GM10847 (cell line): ENCODE measurements around the gene CCDC154.

Experiments
- POLR2A ChIP-seq: IDR thresholded peaks from 2 replicates; pipeline ENCODE4 v1.6.1; 2011; ENCODE audit not compliant: insufficient read length; ENCODE audit errors: extremely low read depth

CCDC154 gene

GRCh38 chr16:1450218-1450617 lies 5.9 kb upstream of the CCDC154 start:
- no peak for TF ChIP-seq POLR2A

GRCh38 chr16:1449201-1449788 lies 4.9 kb upstream of the CCDC154 start:
- TF ChIP-seq POLR2A = no peak

- TF ChIP-seq POLR2A = no peak
Measured at GRCh38 chr16:1448536-1449116, 4.3 kb upstream of the CCDC154 start.

- no peak for TF ChIP-seq POLR2A
Measured at GRCh38 chr16:1447965-1448364, 3.6 kb upstream of the CCDC154 start.

- no peak for TF ChIP-seq POLR2A
Measured at GRCh38 chr16:1446296-1447080, 2.1 kb upstream of the CCDC154 start.

- no peak for TF ChIP-seq POLR2A
Measured at GRCh38 chr16:1445518-1446203, 1.3 kb upstream of the CCDC154 start.

GRCh38 chr16:1444730-1445517 lies 568 bp upstream of the CCDC154 start:
- no peak for TF ChIP-seq POLR2A

GRCh38 chr16:1443403-1443973 lies 868 bp downstream of the CCDC154 start:
- no peak for TF ChIP-seq POLR2A

GRCh38 chr16:1442697-1443096 lies 1.7 kb downstream of the CCDC154 start:
- no peak for TF ChIP-seq POLR2A

- TF ChIP-seq POLR2A = no peak
Measured at GRCh38 chr16:1441391-1441829, 2.9 kb downstream of the CCDC154 start.

GRCh38 chr16:1439058-1439698 lies 5.2 kb downstream of the CCDC154 start:
- TF ChIP-seq POLR2A = no peak

GRCh38 chr16:1438229-1439057 lies 5.9 kb downstream of the CCDC154 start:
- TF ChIP-seq POLR2A = no peak

- no peak for TF ChIP-seq POLR2A
Measured at GRCh38 chr16:1437606-1438005, 6.8 kb downstream of the CCDC154 start.
